Caco-2 (cell line): ENCODE results near the gene PHKG2. TPM values are rescaled to one million over a fixed set of nuclear protein-coding genes. Genes with fewer than 3 reads are reported as not detected.

Experiments used
- BruUV-seq: library from RNA; stranded (reverse); fragments of 400-500 nt; replicated peaks from 2 replicates; lab custom pipeline; 2021; lab: Mats Ljungman, UMichigan
- CTCF ChIA-PET: fragments of 300-600 bp; sonication (Branson Sonifier 250); formaldehyde crosslinking; loops from one replicate; lab custom pipeline; 2022; ENCODE audit warnings: antibody characterized with exemption; lab: Charles Lee
- POLR2A ChIA-PET: fragments of 300-600 bp; sonication (Branson Sonifier 250); formaldehyde crosslinking; loops from one replicate; lab custom pipeline; 2022; ENCODE audit warnings: antibody characterized with exemption; lab: Charles Lee
- DNase-seq, 2 experiments: peaks; one replicate each; pipeline versions ENCODE4 v3.0.0 to v3.0.0-alpha.2; 2020 to 2022
- H3K27me3 ChIP-seq: replicated peaks from 2 replicates; pipeline ENCODE4 v1.6.0; 2011; ENCODE audit warnings: low read length; ENCODE audit not compliant: control insufficient read depth, insufficient read depth
- H3K36me3 ChIP-seq: 2 replicates; pipeline ENCODE4 v1.5.1; 2011; ENCODE audit warnings: low read length; ENCODE audit not compliant: control insufficient read depth, insufficient read depth
- H3K4me1 ChIP-seq: fragments of 250-450 bp; sonication (Bioruptor Pico); 2 replicates; pipeline ENCODE4 v1.5.1; 2020; ENCODE audit warnings: mild to moderate bottlenecking
- H3K4me3 ChIP-seq: 2 replicates; pipeline ENCODE4 v1.5.1; 2011; ENCODE audit warnings: low read depth, mild to moderate bottlenecking, control low read depth, low read length
- H3K9me3 ChIP-seq: fragments of 250-450 bp; sonication (Bioruptor Pico); 2 replicates; pipeline ENCODE4 v1.5.1; 2020; ENCODE audit warnings: mild to moderate bottlenecking, moderate library complexity
- H3K27ac Mint-ChIP-seq: one replicate; pipeline ENCODE4 v1.8.0; 2022; ENCODE audit warnings: mixed read lengths; ENCODE audit not compliant: unreplicated experiment
- H3K27me3 Mint-ChIP-seq: one replicate; pipeline ENCODE4 v1.8.0; 2022; ENCODE audit warnings: mixed read lengths; ENCODE audit not compliant: insufficient read depth, unreplicated experiment
- H3K36me3 Mint-ChIP-seq: one replicate; pipeline ENCODE4 v1.8.0; 2022; ENCODE audit warnings: mild to moderate bottlenecking, mixed read lengths; ENCODE audit not compliant: insufficient read depth, unreplicated experiment
- H3K4me1 Mint-ChIP-seq: one replicate; pipeline ENCODE4 v1.8.0; 2022; ENCODE audit warnings: low read depth, mixed read lengths; ENCODE audit not compliant: unreplicated experiment
- H3K4me3 Mint-ChIP-seq: one replicate; pipeline ENCODE4 v1.8.0; 2022; ENCODE audit warnings: mild to moderate bottlenecking, moderate library complexity, mixed read lengths; ENCODE audit not compliant: unreplicated experiment
- H3K9me3 Mint-ChIP-seq: one replicate; pipeline ENCODE4 v1.8.0; 2022; ENCODE audit warnings: mixed read lengths; ENCODE audit not compliant: unreplicated experiment
- intact Hi-C: fragments of 100-400 bp; cut with micrococcal nuclease; formaldehyde crosslinking; loops from one replicate; pipeline ENCODE4 v1.10.0; 2022; ENCODE audit not compliant: unreplicated experiment
- total RNA-seq: library from RNA; stranded (reverse); gene quantifications from 2 replicates; pipeline ENCODE4 v1.2.3, GENCODE V29; 2022
- TF ChIP-seq, protein P1 (sequence below), 2 experiments: fragments of 200-600 bp in 1 of 2; IDR thresholded peaks; 1 replicate in 1 of 2; 2 replicates in 1 of 2; pipeline versions ENCODE4 v1.5.1 to v1.8.0; 2011 to 2022; ENCODE audit warnings: antibody characterized with exemption in 1 of 2, control low read depth in 1 of 2, inconsistent platforms in 1 of 2, low read depth in 1 of 2, low read length in 1 of 2, mild to moderate bottlenecking in 1 of 2, moderate library complexity in 1 of 2; ENCODE audit not compliant: insufficient read depth in 1 of 2, severe bottlenecking in 1 of 2, unreplicated experiment in 1 of 2

PHKG2 gene
- total RNA-seq, 1 experiment from 2014 or later = 48.6 TPM

DNA sequence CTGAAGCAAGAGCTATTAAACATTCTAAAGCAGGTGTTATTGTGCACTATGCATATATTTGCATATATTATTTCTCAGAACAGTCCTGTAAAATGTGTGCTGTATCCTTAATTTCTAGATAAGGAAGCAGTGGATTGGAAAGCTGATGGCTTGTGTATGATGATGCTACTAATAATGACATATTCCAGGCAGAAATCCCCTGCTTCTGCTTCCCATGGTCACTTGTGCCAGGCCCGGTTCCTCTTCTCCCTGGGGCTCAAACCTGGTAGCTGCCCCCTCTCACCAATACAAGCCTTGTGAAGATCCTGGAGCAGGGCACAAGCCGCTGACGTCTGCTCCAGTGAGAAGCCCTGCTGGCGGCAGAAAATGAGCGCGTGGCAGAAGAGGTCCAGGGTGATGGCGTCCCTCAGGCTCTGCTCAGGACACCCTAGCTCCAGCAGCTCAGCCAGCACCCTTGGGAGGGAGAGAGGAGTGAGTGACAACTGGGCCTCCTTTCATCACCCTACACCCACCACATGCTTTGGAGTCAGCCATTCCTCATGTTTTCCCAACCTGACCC, 11.9 kb downstream of the PHKG2 start:
- intact Hi-C loops = no loop called here
- Mint-ChIP-seq H3K4me3 (peak overlapping the region; percentile 87), H3K9me3 (no peaks in the 10 kb centered on the region), H3K27ac (peak overlapping the region; percentile 73), H3K27me3 (no peaks in the 10 kb centered on the region), H3K36me3 (peaks cover 59% of the 10 kb centered on the region), H3K4me1 (peaks cover 4% of the 10 kb centered on the region)
- peaks cover 6% of the 10 kb centered on the region for H3K36me3 ChIP-seq
- no TSS peak for BruUV-seq
- POLR2A ChIA-PET = interaction anchor here (0.6 to 1.1 kb wide), 4 partner anchors 11 to 42 kb away, joined by 3 to 4 read pairs (median 4); partner anchors contain the start of gene PHKG2
- CTCF ChIA-PET = interaction anchor here (0.6 kb wide), 1 partner anchor 185 kb away, joined by 5 read pairs; no protein-coding TSS in a partner anchor
- no peak for DNase-seq
- H3K9me3 ChIP-seq = no peaks in the 10 kb centered on the region
- H3K4me1 ChIP-seq = peaks cover 15% of the 10 kb centered on the region; the same call in 1 of the 2 replicates
- H3K27me3 ChIP-seq = no peaks in the 10 kb centered on the region
- H3K4me3 ChIP-seq = no peak overlapping the region
- TF ChIP-seq, protein P1, sequence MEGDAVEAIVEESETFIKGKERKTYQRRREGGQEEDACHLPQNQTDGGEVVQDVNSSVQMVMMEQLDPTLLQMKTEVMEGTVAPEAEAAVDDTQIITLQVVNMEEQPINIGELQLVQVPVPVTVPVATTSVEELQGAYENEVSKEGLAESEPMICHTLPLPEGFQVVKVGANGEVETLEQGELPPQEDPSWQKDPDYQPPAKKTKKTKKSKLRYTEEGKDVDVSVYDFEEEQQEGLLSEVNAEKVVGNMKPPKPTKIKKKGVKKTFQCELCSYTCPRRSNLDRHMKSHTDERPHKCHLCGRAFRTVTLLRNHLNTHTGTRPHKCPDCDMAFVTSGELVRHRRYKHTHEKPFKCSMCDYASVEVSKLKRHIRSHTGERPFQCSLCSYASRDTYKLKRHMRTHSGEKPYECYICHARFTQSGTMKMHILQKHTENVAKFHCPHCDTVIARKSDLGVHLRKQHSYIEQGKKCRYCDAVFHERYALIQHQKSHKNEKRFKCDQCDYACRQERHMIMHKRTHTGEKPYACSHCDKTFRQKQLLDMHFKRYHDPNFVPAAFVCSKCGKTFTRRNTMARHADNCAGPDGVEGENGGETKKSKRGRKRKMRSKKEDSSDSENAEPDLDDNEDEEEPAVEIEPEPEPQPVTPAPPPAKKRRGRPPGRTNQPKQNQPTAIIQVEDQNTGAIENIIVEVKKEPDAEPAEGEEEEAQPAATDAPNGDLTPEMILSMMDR (IDR thresholded peaks at IDR 0.05; ENCODE audit: insufficient read depth in 1 of 2, low read depth in 1 of 2, low read length in 1 of 2, severe bottlenecking in 1 of 2, unreplicated experiment in 1 of 2) = no peak

- intact Hi-C loops = no loop called here
- TSS peak; percentile 33 for BruUV-seq
- Histone ChIP-seq H3K4me3 (peak overlapping the region; percentile 84), H3K4me1 (peaks cover 15% of the 10 kb centered on the region; the same call in 1 of the 2 replicates), H3K36me3 (peaks cover 8% of the 10 kb centered on the region), H3K27me3 (no peaks in the 10 kb centered on the region), H3K9me3 (no peaks in the 10 kb centered on the region)
- CTCF ChIA-PET = no interaction called here
- Mint-ChIP-seq H3K27ac (peak overlapping the region; percentile 73), H3K27me3 (no peaks in the 10 kb centered on the region), H3K9me3 (no peaks in the 10 kb centered on the region), H3K4me3 (peak overlapping the region; percentile 87), H3K36me3 (peaks cover 66% of the 10 kb centered on the region), H3K4me1 (peaks cover 4% of the 10 kb centered on the region)
- POLR2A ChIA-PET = interaction anchor here (0.6 to 1.1 kb wide), 2 partner anchors 12 to 43 kb away, joined by 4 read pairs; partner anchors contain the start of gene PHKG2
- DNase-seq = no peak
- TF ChIP-seq, protein P1 (IDR thresholded peaks at IDR 0.05; ENCODE audit: insufficient read depth in 1 of 2, low read depth in 1 of 2, low read length in 1 of 2, severe bottlenecking in 1 of 2, unreplicated experiment in 1 of 2) = no peak
Measured at GRCh38 chr16:30760577-30761426, 12.6 kb downstream of the PHKG2 start.

GRCh38 chr16:30761427-30761927, 13.3 kb downstream of the PHKG2 start:
- intact Hi-C loops = no loop called here
- H3K36me3 ChIP-seq = peaks cover 9% of the 10 kb centered on the region
- peak overlapping the region; percentile 84 for H3K4me3 ChIP-seq
- H3K9me3 ChIP-seq = no peaks in the 10 kb centered on the region
- H3K4me1 Mint-ChIP-seq = peaks cover 4% of the 10 kb centered on the region
- peaks cover 15% of the 10 kb centered on the region; the same call in 1 of the 2 replicates for H3K4me1 ChIP-seq
- H3K27ac Mint-ChIP-seq = peak overlapping the region; percentile 73
- H3K27me3 ChIP-seq = no peaks in the 10 kb centered on the region
- BruUV-seq = no TSS peak
- no peaks in the 10 kb centered on the region for H3K27me3 Mint-ChIP-seq
- POLR2A ChIA-PET = interaction anchor here (1.1 kb wide), 1 partner anchor 13 kb away, joined by 4 read pairs; the partner anchor contains the start of gene PHKG2
- H3K4me3 Mint-ChIP-seq = peak overlapping the region; percentile 87
- no peaks in the 10 kb centered on the region for H3K9me3 Mint-ChIP-seq
- CTCF ChIA-PET = no interaction called here
- peak; percentile 34 to 53 for DNase-seq
- TF ChIP-seq, protein P1 (IDR thresholded peaks at IDR 0.05; ENCODE audit: insufficient read depth in 1 of 2, low read depth in 1 of 2, low read length in 1 of 2, severe bottlenecking in 1 of 2, unreplicated experiment in 1 of 2) = no peak
- H3K36me3 Mint-ChIP-seq = peaks cover 66% of the 10 kb centered on the region
